H7 (cell line): Measurements from ENCODE around the gene ABCA3. TPM values are rescaled to one million over a fixed set of nuclear protein-coding genes. Genes with fewer than 3 reads are reported as not detected.

ENCODE experiments used
- DNase-seq: peaks from one replicate; pipeline ENCODE4 v3.0.0; 2012
- H3K27me3 ChIP-seq: 2 replicates; pipeline ENCODE4 v1.6.0; 2011; ENCODE audit warnings: mild to moderate bottlenecking, low read length; ENCODE audit not compliant: control insufficient read depth, insufficient read depth
- H3K36me3 ChIP-seq: replicated peaks from 2 replicates; pipeline ENCODE4 v1.5.1; 2011; ENCODE audit warnings: low read length; ENCODE audit not compliant: control insufficient read depth, insufficient read depth
- H3K4me3 ChIP-seq: 2 replicates; pipeline ENCODE4 v1.5.1; 2011; ENCODE audit warnings: low read depth, mild to moderate bottlenecking, control low read depth, low read length, moderate library complexity; ENCODE audit not compliant: insufficient read depth
- total RNA-seq: library from RNA; depleted of rRNA; stranded (reverse); fragments of >200 nt; shearing (Covaris generic); gene quantifications from 2 replicates; pipeline ENCODE4 v1.2.3, GENCODE V29; 2014

The ABCA3 gene
- total RNA-seq, 1 experiment from 2014 or later: 6.2 TPM

DNA sequence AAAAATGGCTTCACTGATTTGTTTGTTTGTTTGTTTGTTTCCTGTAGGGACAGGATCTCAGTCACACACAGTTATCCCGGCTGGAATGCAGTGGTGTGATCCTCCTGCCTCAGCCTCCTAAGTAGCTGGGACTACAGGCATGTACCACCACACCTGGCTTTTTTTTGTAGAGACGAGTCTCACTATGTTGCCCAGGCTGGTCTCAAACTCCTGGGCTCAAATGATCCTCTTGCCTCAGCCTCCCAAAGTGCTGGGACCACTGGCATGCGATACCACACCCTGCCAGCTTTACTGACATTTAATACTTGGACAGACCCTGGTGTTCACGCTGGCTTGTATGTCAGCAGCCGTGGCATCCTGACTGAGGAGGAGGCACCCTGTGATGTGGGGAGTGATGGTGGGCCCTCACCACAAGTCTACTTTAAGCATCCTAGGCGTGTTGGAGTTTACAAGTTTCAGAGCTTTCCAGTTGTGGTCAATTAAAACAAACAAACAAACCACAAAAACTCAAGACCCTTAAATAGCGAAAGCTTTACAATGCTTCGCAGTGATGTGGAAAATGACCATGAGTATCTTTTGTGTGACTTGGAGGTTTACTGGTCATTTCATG, 5.1 kb downstream of the ABCA3 start:
- peaks cover 22% of the 10 kb centered on the region for H3K27me3 ChIP-seq
- H3K36me3 ChIP-seq: no peaks in the 10 kb centered on the region
- no peak overlapping the region for H3K4me3 ChIP-seq
- DNase-seq: no peak

- DNase-seq: no peak
- Histone ChIP-seq H3K36me3 (no peaks in the 10 kb centered on the region), H3K4me3 (no peak overlapping the region), H3K27me3 (peaks cover 9% of the 10 kb centered on the region)
Observed at GRCh38 chr16:2333772-2334379, 6.7 kb downstream of the ABCA3 start.

- peaks cover 5% of the 10 kb centered on the region for H3K27me3 ChIP-seq
- DNase-seq: no peak
- no peak overlapping the region for H3K4me3 ChIP-seq
- no peaks in the 10 kb centered on the region for H3K36me3 ChIP-seq
Observed at GRCh38 chr16:2333231-2333630, 7.3 kb downstream of the ABCA3 start.

GRCh38 chr16:2331931-2332267, 8.6 kb downstream of the ABCA3 start:
- no peak for DNase-seq
- no peaks in the 10 kb centered on the region for H3K36me3 ChIP-seq
- H3K27me3 ChIP-seq: no peaks in the 10 kb centered on the region
- H3K4me3 ChIP-seq: no peak overlapping the region

- Histone ChIP-seq H3K4me3 (no peak overlapping the region), H3K27me3 (no peaks in the 10 kb centered on the region), H3K36me3 (no peaks in the 10 kb centered on the region)
- DNase-seq: no peak
Observed at GRCh38 chr16:2331199-2331930, 9.2 kb downstream of the ABCA3 start.

- no peak overlapping the region for H3K4me3 ChIP-seq
- no peaks in the 10 kb centered on the region for H3K27me3 ChIP-seq
- DNase-seq: no peak
- no peaks in the 10 kb centered on the region for H3K36me3 ChIP-seq
Observed at GRCh38 chr16:2329532-2329931, 11.0 kb downstream of the ABCA3 start.

GRCh38 chr16:2328428-2328827, 12.1 kb downstream of the ABCA3 start:
- Histone ChIP-seq H3K36me3 (no peaks in the 10 kb centered on the region), H3K4me3 (no peak overlapping the region), H3K27me3 (no peaks in the 10 kb centered on the region)
- no peak for DNase-seq

- no peaks in the 10 kb centered on the region for H3K27me3 ChIP-seq
- H3K36me3 ChIP-seq: no peaks in the 10 kb centered on the region
- no peak overlapping the region for H3K4me3 ChIP-seq
- DNase-seq: no peak
Observed at GRCh38 chr16:2326191-2326590, 14.3 kb downstream of the ABCA3 start.

DNA sequence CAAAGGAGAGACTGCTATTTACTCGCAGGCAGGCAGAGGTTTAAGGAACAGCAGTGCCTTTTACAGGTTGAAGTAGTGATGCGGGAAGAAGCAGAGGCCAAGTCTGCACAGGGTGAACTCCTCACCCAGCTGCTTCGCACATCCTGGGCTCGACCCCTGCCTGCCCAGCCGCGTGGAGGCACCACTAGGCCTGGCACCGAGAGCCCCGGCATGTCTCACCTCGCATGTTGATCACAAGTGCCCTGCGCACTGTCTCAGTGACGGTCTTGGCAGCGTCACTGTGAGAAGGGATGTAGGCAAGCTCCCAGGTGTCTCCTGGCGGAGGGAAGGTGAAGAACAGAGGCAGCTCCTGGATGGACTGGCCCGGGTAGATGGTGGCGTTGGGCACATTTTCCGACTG, 14.7 kb downstream of the ABCA3 start:
- no peak for DNase-seq
- H3K27me3 ChIP-seq: no peaks in the 10 kb centered on the region
- H3K4me3 ChIP-seq: no peak overlapping the region
- no peaks in the 10 kb centered on the region for H3K36me3 ChIP-seq

DNA sequence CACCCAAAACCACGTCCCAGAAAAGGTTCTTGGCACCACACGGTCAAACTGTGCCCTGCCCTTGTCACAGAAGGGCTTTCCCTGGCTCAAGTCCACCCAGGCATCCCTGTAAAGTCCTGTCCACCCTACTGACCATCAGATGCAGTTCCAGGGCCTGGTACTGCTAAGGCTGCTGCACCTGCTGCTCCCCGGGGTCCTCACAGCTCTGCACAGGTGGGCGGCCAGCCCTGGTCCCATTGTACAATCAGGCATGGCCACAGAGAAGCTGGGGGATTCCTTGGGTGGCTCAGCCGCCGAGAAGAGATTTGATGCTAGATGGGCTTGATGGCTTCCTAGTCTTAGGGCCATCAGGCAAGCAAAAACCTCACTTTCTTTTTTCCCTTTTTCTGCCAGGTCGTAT, 15.3 kb downstream of the ABCA3 start:
- Histone ChIP-seq H3K27me3 (no peaks in the 10 kb centered on the region), H3K36me3 (no peaks in the 10 kb centered on the region), H3K4me3 (no peak overlapping the region)
- DNase-seq: no peak

- no peaks in the 10 kb centered on the region for H3K36me3 ChIP-seq
- DNase-seq: no peak
- no peaks in the 10 kb centered on the region for H3K27me3 ChIP-seq
- no peak overlapping the region for H3K4me3 ChIP-seq
Observed at GRCh38 chr16:2324296-2324859, 16.1 kb downstream of the ABCA3 start.

DNA sequence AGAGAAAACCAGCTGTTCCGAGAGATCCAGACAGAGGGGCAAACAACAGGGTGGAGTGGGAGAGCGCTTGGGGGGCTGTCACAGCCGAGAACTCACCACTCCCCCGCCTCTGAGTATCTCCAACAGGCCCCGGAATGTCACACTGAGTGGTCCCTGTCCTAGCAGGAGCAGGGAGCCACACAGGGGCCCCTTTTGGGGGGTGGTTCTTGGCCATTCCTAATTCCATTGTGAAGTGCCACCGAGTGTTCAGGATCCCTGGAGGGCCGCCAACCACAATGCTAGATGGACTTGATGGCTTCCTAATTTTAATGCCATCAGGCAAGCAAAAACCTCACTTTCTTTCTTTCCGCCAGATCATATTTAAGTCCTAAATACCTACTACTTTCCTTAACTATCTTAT, 16.8 kb downstream of the ABCA3 start:
- H3K27me3 ChIP-seq: no peaks in the 10 kb centered on the region
- no peak overlapping the region for H3K4me3 ChIP-seq
- no peaks in the 10 kb centered on the region for H3K36me3 ChIP-seq
- no peak for DNase-seq

GRCh38 chr16:2319606-2320005, 20.9 kb downstream of the ABCA3 start:
- Histone ChIP-seq H3K36me3 (no peaks in the 10 kb centered on the region), H3K27me3 (no peaks in the 10 kb centered on the region), H3K4me3 (no peak overlapping the region)
- DNase-seq: no peak

DNA sequence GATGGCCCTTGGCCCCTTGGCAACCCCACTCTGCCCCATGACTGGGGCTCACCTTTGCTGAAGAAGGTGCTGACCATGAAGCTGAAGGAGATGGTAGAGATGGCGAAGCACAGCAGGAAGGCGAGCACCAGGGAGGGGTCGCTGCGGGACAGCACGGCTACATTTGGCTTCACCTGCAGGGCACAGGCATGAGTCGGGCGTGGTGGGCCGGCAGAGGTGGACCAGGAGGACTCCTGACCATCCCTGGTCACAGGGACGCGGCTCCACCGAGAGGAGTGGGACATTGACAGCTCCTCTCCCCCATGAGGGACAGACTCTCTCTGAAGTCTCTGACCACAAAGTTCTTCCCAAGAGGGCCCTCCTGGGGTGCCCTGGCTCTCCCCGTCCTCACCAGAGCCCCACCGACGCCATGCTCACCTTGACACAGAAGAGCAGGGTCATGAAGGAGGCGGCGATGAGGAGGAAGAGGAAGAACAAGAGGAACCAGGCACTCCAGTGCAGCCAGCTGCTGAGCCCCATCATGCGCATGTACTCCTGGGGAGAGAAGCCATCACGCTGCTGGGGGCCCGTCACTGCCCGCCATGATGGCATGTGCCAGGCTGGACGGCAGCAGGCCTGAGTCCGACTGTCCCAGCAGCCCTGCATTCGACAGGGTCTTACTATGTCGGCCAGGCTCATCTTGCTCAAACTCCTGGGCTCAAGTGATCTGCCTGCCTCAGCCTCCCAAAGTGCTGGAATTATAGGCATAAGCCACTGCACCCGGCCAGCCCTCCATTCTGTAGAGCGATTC, 23.1 kb downstream of the ABCA3 start:
- peak; percentile 33 for DNase-seq
- H3K27me3 ChIP-seq: no peaks in the 10 kb centered on the region

More for the DNA sequence above, 23.1 kb downstream of the ABCA3 start:
- Histone ChIP-seq H3K36me3 (no peaks in the 10 kb centered on the region), H3K4me3 (no peak overlapping the region)
